ENCODE data around the gene HNRNPC.
"Not testable (repeated sequence)": the region's sequence is repeated elsewhere in the genome, so short reads cannot be mapped to it uniquely, and the experiment has no call there.

HNRNPC gene

DNA sequence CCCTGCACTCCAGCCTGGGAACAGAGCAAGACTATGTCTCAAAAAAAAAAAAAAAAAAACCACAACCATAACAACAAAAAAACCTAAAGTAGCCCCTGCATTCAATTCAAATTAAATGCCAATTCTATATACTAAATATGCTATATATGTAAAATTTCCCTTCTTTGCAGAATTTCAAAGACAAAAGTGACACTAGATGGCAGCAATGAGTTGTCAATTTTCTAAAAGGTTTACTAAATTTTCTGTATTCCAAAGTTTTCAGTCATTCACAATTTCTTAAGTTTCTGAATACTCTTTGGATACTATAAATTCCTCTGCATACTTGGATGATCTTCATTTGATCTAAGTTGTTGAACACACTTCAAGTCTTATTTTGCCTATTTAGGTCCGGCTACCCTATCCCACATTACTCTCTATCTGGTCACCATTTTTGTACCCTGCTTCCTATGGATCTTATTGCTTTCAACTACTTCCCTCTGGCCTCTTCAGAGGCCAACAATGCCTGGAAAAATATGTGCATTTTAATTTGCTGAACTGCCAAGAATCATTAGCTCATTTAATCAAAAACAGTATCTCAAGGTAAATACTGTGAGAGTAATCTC, 27.9 kb downstream of the HNRNPC start:
- no peak for DNase-seq

DNA sequence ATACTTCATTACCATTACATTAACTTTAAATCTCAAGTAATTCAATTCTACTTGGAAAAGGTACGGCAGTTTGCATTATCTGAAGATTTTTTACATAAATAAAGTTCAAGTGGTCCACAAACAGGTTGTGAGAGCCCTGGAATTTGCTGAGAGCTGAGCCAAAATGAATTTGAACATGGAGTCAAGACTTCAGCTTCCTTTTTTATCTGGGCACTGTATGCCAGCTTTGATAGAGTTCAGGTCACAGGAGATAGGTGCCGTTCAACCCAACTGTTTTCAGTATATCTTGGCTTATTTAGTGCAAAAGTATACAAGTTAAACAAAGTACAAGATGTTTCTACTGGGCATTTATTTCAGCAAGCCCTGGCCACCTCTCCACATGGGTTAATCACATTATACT, 28.8 kb downstream of the HNRNPC start:
- no peak for DNase-seq

DNA sequence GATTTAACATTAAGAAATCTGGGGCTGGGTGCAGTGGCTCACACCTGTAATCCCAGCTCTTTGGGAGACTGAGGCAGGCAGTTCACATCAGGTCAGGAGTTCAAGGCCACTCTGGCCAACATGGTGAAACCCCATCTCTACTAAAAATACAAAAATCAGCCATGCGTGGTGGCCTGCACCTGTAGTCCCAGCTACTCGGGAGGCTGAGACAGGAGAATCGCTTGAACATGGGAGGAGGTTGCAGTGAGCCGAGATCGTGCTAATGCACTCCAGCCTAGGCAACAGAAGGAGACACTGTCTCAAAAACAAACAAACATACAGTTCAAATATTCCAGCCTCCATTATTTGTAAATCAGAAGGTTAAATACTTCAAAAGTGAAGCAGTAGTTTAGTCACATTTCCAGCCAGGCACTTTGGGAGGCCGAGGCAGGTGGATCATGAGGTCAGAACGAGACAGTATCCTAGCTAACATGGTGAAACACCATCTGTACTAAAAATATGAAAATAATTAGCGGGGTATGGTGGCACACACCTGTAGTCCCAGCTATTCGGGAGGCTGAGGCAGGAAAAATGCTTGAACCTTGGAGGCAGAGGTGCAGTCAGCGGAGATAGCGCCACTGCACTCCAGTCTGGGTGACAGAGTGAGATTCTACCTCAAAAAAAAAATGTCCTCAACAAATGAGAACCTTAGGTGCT, 30.3 kb downstream of the HNRNPC start:
- no peak for DNase-seq

DNA sequence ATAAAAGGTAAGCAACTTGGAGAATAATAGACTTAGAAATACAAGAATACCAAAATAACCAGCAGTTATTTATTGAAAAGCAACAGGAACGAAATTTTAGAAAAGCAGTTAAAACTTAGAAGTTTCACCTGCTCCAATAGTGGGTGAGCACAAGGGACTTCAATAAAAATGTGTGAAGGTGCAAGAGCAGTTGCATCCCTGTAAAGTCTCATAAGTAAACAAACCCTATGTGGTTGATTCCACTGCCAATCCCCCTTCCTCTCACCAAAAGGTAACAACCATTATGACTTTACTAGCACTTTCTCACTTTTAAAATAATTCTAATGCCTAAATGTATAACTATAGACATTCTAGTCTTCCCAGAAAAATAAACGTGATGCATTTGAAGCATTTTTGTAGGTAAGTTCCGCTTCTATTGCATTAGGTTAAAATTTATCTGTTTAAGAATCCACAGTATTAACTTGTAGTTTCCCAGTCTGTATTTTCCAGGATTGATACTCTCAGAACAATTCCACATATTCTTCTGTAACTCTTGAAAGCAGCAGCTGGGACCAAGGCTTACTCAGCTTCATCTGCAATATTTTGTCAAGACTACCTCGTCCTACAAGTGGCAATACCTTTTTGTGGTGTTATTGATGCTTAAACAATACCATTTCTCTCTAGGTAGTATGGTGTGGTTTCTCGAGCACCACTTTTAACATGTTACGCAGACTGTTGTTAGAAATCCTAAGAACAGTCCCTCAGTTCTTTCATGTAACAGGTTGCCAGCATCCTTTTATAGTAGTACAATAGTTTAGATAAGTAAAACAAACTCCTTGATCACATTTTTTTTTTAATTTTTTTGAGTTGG, 32.1 kb downstream of the HNRNPC start:
- DNase-seq = no peak

DNA sequence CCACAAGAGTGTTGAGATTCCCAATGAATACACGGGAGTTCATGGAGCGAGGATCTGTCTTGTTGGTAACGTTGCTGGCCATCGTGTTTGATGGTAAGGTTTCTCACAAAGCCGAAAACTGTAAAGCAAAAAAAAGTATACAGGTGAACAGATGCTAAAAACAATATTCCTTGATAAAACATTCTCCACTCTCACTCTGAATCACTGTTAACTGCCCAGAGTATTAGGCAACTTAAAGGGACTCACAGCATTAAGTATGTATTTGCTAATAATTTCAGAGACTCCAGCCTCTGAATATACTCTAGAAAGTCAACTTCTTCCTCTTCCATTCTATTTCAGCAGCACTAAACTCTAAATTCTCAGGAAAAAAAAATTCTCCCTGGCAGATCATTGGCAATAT, 35.1 kb downstream of the HNRNPC start:
- no peak for DNase-seq

DNA sequence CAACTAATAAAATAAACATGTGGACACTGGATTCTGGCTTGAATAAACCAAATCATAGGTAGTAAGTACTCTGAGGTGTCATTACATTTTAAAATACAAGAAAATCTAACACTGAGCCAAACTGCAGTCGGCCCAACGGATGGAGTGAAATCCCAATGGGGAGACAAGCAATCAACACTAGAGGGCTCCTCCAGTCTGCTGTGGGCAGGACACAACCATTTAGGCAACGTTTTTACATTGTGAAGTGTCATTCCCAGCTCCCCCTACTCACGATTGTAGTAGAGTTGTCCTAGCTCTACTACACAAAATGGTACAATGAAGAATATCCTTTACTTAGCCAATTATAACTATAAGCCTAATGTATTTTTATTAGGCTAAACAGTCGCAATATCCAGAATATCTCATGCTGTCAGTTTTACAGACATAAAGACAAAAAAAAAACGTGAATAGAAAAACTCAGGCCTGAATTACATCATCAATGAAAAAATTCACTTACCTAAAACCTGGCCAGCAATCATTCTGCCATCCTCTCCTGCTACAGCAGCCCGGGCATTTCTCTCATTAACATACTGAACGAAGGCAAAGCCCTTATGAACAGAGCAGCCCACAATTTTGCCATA, 35.7 kb downstream of the HNRNPC start:
- no peak for DNase-seq

DNA sequence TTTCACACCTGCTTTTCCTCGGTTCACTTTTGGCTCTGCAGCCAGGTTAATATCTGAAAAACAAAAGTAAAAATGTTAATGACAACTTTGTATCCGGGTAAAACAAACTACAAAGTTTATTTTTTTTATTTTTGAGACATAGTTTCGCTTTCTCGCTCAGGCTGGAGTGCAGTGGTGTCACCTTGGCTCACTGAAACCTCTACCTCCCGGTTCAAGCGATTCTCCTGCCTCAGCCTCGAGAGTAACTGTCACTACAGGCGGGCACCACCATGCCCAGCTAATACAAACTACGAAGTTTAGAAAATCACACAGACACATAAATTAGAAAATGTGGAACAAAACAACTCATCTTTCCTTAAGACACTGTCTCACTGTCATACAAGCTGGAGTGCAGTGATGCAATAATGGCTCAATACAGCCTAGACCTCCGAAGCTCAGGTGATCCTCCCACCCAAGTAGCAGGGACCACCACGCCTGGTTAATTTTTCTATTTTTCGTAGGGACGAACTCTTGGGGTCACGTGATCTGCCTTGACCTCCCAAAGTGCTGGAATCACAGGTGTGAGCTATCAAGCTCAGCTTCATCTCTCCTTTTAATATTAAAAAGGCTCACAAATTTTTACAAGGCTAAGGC, 38.1 kb downstream of the HNRNPC start:
- no peak for DNase-seq

DNA sequence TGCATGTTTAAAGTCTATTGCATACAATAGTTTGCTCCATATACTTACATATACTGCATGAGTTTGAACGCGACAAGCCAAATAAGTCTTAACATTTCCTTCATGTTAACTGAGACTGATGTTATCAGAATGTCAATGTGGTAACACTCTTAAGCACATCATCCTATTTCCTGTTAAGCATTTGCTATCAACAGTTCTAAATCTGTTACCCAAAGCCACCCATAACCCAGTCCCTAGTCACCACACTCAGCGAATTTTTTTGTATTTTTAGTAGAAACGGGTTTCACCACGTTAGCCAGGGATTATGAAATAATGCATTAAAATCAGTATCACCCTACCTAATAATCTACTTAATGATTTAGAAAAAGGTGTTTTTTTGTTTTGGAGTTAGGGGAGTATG, 39.4 kb downstream of the HNRNPC start:
- no peak for DNase-seq

DNA sequence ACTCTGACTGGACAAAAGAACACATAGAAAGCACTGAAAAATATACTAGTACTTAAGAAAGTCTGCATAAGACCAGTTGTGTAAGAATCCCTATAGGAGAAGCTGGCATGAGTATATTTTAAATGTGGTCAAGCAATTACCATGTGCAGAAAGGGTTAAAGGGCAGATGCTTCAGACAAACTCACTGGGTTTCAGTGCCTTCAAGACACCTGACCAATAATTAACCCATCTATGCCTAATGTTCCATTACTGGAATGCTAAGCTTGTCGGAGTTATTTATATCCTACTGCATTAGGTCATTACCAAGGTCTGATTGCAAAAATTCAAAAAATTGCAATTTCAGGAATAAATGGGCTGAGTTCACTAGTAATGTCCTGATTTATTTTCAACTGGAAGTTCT, 41.3 kb downstream of the HNRNPC start:
- no peak for DNase-seq

DNA sequence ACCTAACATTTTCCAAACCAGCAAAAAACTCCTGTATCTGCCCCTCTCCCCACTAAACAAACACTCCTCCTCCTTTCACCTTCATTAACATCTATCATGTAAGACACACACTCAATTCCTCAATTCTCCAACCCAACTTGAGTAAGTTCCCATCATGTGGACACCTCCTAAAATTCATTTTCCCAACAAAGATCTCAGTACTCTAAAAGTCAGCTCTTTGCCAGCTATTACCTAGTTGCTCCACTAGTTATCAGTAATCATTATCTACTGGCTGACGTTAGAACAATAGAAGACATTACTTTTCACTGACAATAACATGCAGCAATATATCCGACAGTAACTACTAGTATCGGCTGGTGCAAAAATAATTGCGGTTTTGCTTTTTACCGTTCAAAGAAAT, 42.1 kb downstream of the HNRNPC start:
- no peak for DNase-seq

DNA sequence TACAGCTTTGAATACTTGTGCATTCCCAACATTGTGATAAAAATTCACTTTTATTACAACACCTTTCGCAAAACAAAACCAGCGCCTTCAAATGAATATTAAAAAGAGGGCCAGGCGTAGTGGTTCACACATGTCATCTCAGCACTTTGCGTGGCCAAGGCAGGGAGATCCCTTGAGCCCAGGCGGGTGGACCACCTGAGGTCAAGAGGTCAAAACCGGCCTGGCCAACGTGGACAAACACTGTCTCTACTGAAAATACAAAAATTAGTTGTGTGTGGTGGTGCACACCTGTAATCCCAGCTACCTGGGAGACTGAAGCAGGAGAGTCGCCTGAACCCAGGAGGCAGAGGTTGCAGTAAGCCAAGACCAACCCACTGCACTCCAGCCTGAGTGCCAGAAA, 42.8 kb downstream of the HNRNPC start:
- no peak for DNase-seq

DNA sequence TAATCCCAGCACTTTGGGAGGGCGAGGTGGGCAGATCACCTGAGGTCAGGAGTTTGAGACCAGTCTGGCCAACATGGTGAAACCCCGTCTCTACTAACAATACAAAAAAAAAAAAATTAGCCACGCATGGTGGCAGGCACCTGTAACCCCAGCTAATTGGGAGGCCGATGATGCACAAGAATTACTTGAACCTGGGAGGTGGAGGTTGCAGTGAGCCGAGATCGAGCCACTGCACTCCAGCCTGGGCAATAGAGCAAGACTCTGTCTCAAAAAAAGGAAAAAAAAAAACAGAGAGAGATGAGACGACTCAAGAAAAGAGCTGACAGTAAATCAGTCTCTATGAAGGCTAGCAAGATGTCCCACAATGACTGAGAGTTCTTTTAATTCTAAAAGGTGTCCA, 44.1 kb downstream of the HNRNPC start:
- DNase-seq = not testable (repeated sequence)

DNA sequence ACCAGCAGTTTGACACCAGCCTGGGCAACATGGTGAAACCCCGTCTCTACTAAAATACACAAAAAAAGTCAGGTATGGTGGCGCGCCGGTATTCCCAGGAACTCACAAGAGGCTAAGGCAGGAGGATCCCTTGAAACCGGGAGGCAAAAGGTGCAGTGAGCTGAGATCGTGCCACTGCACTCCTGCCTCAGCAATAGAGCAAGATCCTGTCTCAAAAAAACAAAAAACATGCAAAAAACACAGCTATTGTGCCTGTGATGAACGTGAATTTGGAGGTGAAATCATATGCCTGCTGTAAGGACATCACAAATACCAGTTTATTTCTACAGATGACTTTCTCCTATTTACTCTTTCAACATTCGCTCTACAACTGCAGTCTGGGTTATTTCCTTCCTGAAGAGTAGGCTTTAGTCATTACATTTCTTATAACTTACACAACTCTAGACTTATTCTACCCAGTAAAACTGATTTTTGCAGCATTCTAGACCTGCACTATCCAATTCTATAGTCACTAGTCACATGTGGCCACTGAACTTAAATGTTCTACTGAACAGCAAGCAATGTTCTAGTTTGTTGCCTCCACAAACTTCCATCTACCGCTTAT, 48.3 kb downstream of the HNRNPC start:
- DNase-seq = no peak

DNA sequence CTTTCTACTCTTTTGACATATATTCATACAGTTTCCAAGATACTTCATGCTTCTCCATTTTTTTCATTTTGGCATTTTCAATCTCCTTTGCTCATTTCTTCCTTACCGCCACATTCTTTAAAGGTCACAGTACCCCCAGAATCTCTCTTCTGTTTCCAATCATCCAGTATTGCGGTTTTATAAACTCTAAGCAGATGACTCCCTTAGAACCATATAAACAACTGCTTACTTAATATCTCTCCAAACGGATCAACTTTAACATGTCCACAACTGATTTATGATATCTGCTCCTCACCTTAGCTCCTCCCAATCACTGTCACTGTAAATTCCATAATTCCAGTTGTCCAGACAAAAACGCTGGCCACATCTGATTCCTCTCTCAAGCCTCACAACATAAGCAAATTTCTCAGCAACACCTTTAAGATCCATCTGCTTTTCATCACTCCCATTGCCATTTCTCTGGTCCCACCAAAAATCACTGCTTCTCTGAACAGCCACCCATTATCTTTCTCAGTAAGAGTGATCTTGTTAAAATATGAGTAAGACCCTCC, 49.6 kb downstream of the HNRNPC start:
- DNase-seq = no peak

DNA sequence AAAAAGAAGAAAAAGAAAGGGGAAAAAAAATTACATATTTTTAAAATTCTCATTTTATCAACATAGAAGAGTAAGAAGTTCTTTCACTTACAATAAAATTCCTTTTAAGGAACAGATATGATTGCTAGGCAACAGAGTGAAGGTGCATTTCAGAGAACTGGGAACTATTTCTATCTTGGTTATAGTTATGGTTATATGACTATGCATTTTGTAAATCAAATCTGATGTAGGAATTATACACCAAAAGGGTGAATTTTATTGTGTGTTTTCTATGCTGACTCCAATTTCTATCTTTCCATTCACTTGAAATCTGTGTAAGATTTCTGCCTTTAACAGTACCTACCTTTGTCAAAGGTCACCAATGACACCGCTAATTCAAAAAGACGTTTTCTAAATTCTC, 50.1 kb downstream of the HNRNPC start:
- no peak for DNase-seq

DNA sequence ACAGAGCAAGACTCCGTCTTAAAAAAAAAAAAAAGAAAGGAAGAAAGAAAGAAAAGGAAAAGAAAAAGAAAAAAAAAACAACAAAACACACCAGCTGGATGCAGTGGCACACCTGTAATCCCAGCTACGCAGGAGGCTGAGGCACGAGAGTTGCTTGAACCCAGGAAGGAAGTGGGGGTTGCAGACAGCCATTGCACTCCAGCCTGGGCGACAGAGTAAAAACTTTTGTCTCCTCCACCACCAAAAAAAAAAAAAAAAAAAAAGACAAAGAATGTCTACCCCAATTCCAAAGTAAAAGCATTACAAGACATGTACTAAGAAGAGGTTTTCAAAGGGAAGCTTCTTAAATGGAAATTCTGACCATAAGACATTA, 53.4 kb downstream of the HNRNPC start:
- no peak for DNase-seq

DNA sequence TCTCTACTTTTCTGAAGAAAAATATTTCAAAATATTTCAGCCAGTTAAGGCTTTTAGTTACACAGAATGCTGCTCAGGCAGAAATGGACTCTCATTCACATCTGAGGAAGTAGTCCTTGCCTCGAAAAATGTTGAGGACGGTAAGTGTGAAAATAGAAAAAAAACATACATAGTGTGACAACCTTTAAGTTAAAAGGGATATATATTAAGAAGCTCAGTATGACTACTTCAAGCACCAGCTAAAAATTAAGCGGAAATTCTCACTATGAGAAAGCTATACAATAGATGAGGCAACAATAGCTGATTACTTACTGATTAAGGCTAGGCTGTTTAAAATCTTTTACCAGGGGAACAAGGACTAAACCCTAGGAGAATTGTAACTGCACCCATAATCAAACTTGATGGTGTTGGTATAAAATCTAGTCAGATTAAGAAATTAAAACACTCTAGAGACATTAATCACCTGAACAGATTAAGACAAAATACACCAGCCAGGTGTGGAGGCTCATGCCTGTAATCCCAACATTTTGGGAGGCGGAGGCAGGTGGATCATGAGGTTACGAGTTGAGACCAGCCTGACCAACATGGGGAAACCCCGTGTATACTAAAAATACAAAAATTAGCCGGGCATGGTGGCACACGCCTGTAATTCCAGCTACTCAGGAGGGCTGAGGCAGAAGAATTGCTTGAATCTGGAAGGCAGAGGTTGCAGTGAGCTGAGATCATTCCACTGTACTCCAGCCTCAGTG, 53.9 kb downstream of the HNRNPC start:
- DNase-seq = no peak

DNA sequence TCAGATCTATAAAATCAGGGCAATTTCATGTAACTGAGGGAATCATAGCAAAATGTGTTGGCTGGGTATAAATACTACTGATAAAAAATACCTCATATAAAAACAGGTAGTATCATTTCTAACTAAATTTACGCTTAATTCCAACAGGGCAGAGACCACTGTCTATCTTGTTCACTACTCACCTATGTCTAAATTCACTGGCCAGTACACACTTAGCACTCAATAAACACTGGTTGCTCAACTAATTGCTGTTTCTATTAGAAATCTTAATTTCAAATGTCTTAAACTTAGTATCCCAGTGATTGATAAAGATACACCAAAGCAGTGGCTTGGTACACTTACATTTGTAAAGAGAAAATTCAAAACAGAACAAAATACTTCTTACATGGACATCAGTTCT, 55.6 kb downstream of the HNRNPC start:
- DNase-seq = no peak

DNA sequence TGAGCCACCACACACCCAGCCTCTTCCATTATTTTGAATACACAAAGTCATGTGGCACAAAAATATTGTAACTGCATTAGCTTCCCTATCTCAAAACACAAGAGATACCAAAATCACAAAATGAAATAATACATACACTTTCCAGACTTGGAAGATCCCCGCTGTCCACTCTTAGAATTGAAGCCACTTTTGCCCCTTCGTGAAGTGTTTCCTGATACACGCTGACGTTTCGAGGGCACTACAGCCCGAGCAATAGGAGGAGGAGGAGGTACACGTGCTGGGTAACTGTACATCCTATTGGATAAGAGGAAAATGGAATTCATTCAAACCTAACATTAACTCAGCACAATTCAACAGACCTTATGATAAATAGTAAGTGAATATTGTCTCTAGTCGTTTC, 56.4 kb downstream of the HNRNPC start:
- DNase-seq = not testable (repeated sequence)

DNA sequence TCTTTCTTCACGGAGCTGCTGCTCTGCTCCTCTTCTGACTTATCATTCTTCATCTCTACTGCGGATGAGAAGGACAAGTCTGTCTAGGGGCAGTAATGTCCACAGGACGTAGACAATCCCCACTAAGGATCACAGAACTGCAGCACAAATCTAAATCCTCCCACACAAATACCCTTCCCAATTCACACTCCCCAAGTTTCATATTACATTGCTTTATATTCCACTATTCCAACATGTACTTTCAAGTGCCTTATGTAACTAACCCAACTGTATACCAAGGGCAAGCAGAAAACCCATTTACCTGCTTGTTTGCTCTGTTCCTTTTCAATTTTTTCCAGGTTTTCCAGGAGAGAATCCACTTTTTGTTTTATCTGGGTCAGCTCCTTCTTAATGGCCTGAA, 57.7 kb downstream of the HNRNPC start:
- DNase-seq = no peak

DNA sequence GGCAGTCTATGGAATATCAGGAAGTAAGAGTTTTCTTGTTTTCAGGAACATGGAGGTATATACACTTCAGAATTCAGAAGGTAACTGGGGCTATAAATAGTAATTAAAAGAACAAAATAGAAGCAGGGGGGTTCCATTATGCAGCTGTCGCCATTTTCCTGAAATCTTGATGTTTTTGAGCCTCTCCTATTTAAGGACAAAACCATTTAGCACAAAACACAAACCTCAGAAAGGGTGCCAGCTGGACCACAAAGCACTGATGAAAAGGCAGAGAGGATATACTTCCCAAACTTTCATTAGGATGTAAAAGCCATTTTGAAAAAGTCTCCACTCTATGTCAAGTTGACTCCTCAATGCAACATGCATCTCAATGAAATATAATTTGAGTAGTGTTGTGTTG, 59.2 kb downstream of the HNRNPC start:
- DNase-seq = no peak

DNA sequence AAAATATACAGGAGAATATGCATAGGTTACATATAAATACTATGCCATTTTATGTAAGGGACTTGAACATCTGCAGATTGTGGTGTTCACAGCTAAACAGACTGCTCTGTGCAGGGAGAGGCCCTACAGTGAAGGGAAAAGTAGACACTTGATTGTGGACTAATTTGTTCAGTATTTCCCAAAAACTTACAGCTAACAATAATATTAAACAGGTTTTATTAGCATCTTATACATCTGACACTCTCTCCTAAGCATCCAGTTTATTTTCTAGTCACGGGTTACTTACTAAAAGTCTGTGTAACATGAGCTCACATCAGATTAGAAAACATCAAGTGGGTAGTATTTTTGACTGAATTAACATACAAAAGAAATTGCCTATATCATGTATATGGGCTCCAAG, 60.1 kb downstream of the HNRNPC start:
- no peak for DNase-seq
